GM23248 (cell line): ENCODE measurements around the gene RPS6KC1.

Source experiments
- EZH2 ChIP-seq: fragments of 200-600 bp; sonication (generic); IDR thresholded peaks from 2 replicates; pipeline ENCODE4 v1.6.1; 2018; ENCODE audit warnings: antibody characterized with exemption, mild to moderate bottlenecking; ENCODE audit not compliant: insufficient read depth, poor library complexity, severe bottlenecking
- EZH2phosphoT487 ChIP-seq: fragments of 200-600 bp; sonication (generic); IDR thresholded peaks from 2 replicates; pipeline ENCODE4 v1.6.1; 2018; ENCODE audit warnings: antibody characterized with exemption, moderate library complexity, mild to moderate bottlenecking, low read depth; ENCODE audit not compliant: insufficient read depth

DNA sequence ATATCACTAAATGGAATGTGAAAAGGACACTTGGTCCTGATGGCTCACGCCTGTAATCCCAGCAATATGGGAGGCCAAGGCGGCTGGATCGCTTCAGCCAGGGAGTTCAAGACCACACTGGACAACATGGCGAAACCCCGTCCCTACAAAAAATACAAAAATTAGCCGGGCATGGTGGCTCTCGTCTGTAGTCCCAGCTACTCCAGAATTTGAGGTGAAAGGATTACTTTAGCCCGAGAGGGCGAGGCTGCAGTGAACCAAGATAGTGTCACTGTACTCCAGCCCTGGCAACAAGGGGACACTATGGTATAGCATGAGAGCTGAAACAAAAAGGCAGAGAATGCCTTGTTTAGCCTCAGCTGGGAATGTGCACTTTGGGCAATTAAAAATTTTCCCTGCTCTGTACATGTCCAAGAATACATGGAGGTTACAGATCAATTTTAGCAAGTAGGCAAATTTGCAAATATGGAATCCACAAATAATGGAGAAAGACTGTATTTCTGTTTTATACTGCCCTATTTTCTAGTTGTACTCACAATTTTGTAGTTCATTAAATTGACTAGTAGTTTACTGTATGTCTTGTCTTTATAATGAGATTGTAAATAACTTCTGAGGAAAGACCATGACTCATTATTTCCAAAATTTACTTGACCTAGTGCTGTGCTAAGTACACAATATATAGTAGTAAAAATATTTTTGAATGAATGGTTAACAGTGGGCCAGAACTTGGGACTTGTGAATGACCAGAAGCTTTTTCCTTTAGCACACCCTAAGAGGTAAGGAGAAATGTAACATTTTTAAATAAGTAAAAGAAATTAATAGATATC is 33.4 kb upstream of the RPS6KC1 start:
- no peak for TF ChIP-seq EZH2
- no peak for TF ChIP-seq EZH2phosphoT487
